ENCODE data around the gene MARCHF2.

DNA sequence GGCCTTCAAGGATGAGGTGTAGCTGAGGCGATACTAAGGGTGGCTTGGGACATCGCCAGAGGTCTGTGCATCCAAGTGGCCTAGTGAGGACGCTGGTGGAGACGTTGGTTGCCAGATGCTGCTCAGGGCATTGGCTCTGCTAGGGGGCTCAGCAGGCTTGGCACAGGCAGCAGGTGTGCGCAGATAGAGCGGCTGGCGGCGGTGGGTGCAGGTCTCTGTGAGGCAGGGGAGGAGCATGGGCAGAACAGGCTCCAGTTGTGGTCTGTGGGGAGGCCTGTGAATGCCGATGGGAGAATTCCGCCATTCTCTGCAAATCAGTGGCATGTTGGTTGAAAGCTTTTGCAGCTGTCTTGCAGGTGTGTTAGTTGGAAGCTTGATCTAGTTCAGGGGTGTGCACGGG, 68.1 kb downstream of the MARCHF2 start:
- TF ChIP-seq POLR2AphosphoS5 (IDR thresholded peaks at IDR 0.05; ENCODE audit: low read depth, low read length) = no peak
- TF ChIP-seq POLR2A (IDR thresholded peaks at IDR 0.05; ENCODE audit: low read depth, low read length) = no peak
- TF ChIP-seq SPI1 (IDR thresholded peaks at IDR 0.05; ENCODE audit: low read depth, low read length) = no peak
- TF ChIP-seq TAF1 (IDR thresholded peaks at IDR 0.05; ENCODE audit: low read depth, low read length) = no peak
- no peak for TF ChIP-seq POU2F2 (IDR thresholded peaks at IDR 0.05; ENCODE audit: low read depth, low read length)
- no peak for TF ChIP-seq PAX5 (IDR thresholded peaks at IDR 0.05; ENCODE audit: insufficient read depth, low read length, severe bottlenecking)

Data from GM12891 (cell line).